MM.1S (cell line): Measurements from ENCODE around the gene SNX6.

ENCODE experiments used
- EZH2 ChIP-seq: fragments of 300-600 bp; sonication (generic); optimal IDR thresholded peaks from 2 replicates; pipeline ENCODE3; 2017; ENCODE audit warnings: low read depth, mild to moderate bottlenecking, antibody characterized with exemption, low read length, mixed read lengths
- TF ChIP-seq, protein P1 (sequence below): fragments of 300-600 bp; sonication (generic); IDR thresholded peaks from 2 replicates; pipeline ENCODE4 v1.5.1; 2016; ENCODE audit warnings: antibody characterized with exemption, low read length, mixed read lengths

DNA sequence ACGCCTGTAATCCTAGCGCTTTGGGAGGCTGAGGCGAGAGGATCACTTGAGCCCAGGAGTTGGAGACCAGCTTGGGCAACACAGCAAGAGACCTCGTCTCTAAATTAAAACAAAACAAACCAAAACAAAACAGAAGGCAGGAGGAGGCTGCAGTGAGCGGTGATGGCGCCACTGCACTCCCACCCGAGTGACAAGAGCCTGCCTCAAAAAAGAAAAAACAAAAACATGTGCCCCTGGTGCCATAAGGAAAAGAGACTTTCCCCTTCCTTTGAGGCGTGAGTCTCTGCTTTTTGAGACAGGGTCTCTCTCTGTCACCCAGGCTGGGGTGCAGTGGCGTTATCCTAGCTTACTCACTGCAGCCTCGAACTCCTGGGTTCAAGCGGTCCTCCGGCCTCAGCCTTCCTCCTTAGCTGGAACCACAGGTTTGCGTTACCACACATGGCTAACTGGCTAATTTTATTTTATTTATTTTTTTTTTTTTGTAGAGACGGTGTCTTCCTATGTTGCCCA is 81.4 kb downstream of the SNX6 start:
- TF ChIP-seq EZH2: no peak
- TF ChIP-seq, protein P1, sequence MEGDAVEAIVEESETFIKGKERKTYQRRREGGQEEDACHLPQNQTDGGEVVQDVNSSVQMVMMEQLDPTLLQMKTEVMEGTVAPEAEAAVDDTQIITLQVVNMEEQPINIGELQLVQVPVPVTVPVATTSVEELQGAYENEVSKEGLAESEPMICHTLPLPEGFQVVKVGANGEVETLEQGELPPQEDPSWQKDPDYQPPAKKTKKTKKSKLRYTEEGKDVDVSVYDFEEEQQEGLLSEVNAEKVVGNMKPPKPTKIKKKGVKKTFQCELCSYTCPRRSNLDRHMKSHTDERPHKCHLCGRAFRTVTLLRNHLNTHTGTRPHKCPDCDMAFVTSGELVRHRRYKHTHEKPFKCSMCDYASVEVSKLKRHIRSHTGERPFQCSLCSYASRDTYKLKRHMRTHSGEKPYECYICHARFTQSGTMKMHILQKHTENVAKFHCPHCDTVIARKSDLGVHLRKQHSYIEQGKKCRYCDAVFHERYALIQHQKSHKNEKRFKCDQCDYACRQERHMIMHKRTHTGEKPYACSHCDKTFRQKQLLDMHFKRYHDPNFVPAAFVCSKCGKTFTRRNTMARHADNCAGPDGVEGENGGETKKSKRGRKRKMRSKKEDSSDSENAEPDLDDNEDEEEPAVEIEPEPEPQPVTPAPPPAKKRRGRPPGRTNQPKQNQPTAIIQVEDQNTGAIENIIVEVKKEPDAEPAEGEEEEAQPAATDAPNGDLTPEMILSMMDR: no peak
